Fibroblast of lung (primary cell): Measurements from ENCODE around the gene PARP8. TPM values are rescaled to one million over a fixed set of nuclear protein-coding genes. Genes with fewer than 3 reads are reported as not detected.
"Not testable (repeated sequence)": the region's sequence is repeated elsewhere in the genome, so short reads cannot be mapped to it uniquely, and the experiment has no call there.

Source experiments
- DNase-seq, 2 donors: peaks; one replicate each; pipeline versions ENCODE4 v3.0.0 to v3.0.0-alpha.2; 2010; ENCODE audit warnings: low read depth in 2 of 2
- H2AFZ ChIP-seq: 2 replicates; pipeline ENCODE4 v1.5.1; 2012; ENCODE audit warnings: low read length, control low read depth, inconsistent platforms
- H3K27ac ChIP-seq: 2 replicates; pipeline ENCODE4 v1.5.1; 2011; ENCODE audit warnings: low read length, control low read depth; ENCODE audit not compliant: insufficient read depth
- H3K27me3 ChIP-seq: 2 replicates; pipeline ENCODE4 v1.5.1; 2011; ENCODE audit warnings: mild to moderate bottlenecking, low read length; ENCODE audit not compliant: control insufficient read depth, insufficient read depth
- H3K36me3 ChIP-seq: 2 replicates; pipeline ENCODE4 v1.5.1; 2011; ENCODE audit warnings: low read length; ENCODE audit not compliant: control insufficient read depth, insufficient read depth
- H3K4me1 ChIP-seq: 2 replicates; pipeline ENCODE4 v1.5.1; 2011; ENCODE audit warnings: low read length; ENCODE audit not compliant: control insufficient read depth, insufficient read depth; ENCODE audit errors: extremely low read depth
- H3K4me2 ChIP-seq: 2 replicates; pipeline ENCODE4 v1.5.1; 2011; ENCODE audit warnings: low read length, control low read depth; ENCODE audit not compliant: insufficient read depth; ENCODE audit errors: extremely low read depth
- H3K4me3 ChIP-seq, 4 experiments: fragments of 200-600 bp in 1 of 4; sonication (generic) in 1 of 4; replicated peaks in 1 of 4; 2 replicates each; pipeline ENCODE4 v1.5.1; 2011 to 2016; ENCODE audit warnings: low read length in 4 of 4, low read depth in 3 of 4, mild to moderate bottlenecking in 3 of 4, control low read depth in 2 of 4, inconsistent platforms in 1 of 4, mixed read lengths in 1 of 4; ENCODE audit not compliant: insufficient read depth in 1 of 4; ENCODE audit errors: control extremely low read depth in 1 of 4
- H3K79me2 ChIP-seq: 2 replicates; pipeline ENCODE4 v1.5.1; 2012; ENCODE audit warnings: mild to moderate bottlenecking, low read length, inconsistent platforms; ENCODE audit not compliant: control insufficient read depth, insufficient read depth
- H3K9ac ChIP-seq: 2 replicates; pipeline ENCODE4 v1.5.1; 2011; ENCODE audit warnings: mild to moderate bottlenecking, low read length, control low read depth; ENCODE audit not compliant: insufficient read depth
- H3K9me3 ChIP-seq: 2 replicates; pipeline ENCODE4 v1.5.1; 2012; ENCODE audit warnings: low read depth, low read length; ENCODE audit not compliant: control insufficient read depth, insufficient read depth
- H4K20me1 ChIP-seq: 2 replicates; pipeline ENCODE4 v1.5.1; 2011; ENCODE audit warnings: low read length; ENCODE audit not compliant: control insufficient read depth, insufficient read depth; ENCODE audit errors: extremely low read depth
- EZH2 ChIP-seq: IDR thresholded peaks from 2 replicates; pipeline ENCODE4 v1.5.1; 2012; ENCODE audit warnings: low read length, control low read depth, mild to moderate bottlenecking; ENCODE audit errors: missing control alignments
- polyA plus RNA-seq, 2 donors: library from polyadenylated mRNA; depleted of rRNA in 1 of 2; stranded (reverse) in 1 of 2; unstranded in 1 of 2; fragments of >200 nt; gene quantifications; 2 replicates each; pipeline ENCODE4 v1.2.1, GENCODE V29; 2011 to 2012; ENCODE audit warnings: missing spikeins in 1 of 2
- total RNA-seq: library from RNA; depleted of rRNA; stranded (reverse); fragments of >200 nt; gene quantifications from 2 replicates; pipeline ENCODE4 v1.2.1, GENCODE V29; 2014
- TF ChIP-seq, protein P1 (sequence below), 2 donors: IDR thresholded peaks in 1 of 2; conservative IDR thresholded peaks in 1 of 2; 1 replicate in 1 of 2; 2 replicates in 1 of 2; pipeline ENCODE4 v1.5.1; 2011 to 2012; ENCODE audit warnings: low read length in 2 of 2, control low read depth in 1 of 2, inconsistent platforms in 1 of 2, low read depth in 1 of 2, mild to moderate bottlenecking in 1 of 2

Gene PARP8
- total and polyA plus RNA-seq, 2 donors (not counting 1 experiment from before 2014, with no cell fraction given), result 13.8 to 24.6 TPM

GRCh38 chr5:50667023-50667652 lies 701 bp downstream of the PARP8 start:
- Histone ChIP-seq H3K79me2 (peaks cover 5% of the 10 kb centered on the region), H3K4me3 (peak overlapping the region; percentile 82 to 91 (median 86)), H3K4me1 (no peaks in the 10 kb centered on the region), H3K4me2 (peak overlapping the region; percentile 48), H2AFZ (peak overlapping the region; percentile 80), H3K27ac (peak overlapping the region; percentile 88), H4K20me1 (no peaks in the 10 kb centered on the region), H3K9me3 (no peaks in the 10 kb centered on the region), H3K9ac (peak overlapping the region; percentile 83), H3K27me3 (no peaks in the 10 kb centered on the region), H3K36me3 (no peaks in the 10 kb centered on the region)
- no peak for TF ChIP-seq EZH2
- TF ChIP-seq, protein P1, sequence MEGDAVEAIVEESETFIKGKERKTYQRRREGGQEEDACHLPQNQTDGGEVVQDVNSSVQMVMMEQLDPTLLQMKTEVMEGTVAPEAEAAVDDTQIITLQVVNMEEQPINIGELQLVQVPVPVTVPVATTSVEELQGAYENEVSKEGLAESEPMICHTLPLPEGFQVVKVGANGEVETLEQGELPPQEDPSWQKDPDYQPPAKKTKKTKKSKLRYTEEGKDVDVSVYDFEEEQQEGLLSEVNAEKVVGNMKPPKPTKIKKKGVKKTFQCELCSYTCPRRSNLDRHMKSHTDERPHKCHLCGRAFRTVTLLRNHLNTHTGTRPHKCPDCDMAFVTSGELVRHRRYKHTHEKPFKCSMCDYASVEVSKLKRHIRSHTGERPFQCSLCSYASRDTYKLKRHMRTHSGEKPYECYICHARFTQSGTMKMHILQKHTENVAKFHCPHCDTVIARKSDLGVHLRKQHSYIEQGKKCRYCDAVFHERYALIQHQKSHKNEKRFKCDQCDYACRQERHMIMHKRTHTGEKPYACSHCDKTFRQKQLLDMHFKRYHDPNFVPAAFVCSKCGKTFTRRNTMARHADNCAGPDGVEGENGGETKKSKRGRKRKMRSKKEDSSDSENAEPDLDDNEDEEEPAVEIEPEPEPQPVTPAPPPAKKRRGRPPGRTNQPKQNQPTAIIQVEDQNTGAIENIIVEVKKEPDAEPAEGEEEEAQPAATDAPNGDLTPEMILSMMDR (conservative IDR thresholded peaks at IDR 0.05 in 1 of 2, IDR thresholded peaks at IDR 0.05 in 1 of 2; ENCODE audit: low read depth in 1 of 2, low read length in 2 of 2), result no peak
- peak; percentile 41 to 63 for DNase-seq

- Histone ChIP-seq H3K4me3 (peak overlapping the region; percentile 82 to 91 (median 86)), H4K20me1 (no peaks in the 10 kb centered on the region), H3K79me2 (peaks cover 5% of the 10 kb centered on the region), H3K9me3 (no peaks in the 10 kb centered on the region), H3K4me1 (no peaks in the 10 kb centered on the region), H2AFZ (peak overlapping the region; percentile 80), H3K27me3 (no peaks in the 10 kb centered on the region), H3K27ac (peak overlapping the region; percentile 88), H3K36me3 (no peaks in the 10 kb centered on the region), H3K9ac (peak overlapping the region; percentile 83), H3K4me2 (peak overlapping the region; percentile 75)
- TF ChIP-seq, protein P1 (conservative IDR thresholded peaks at IDR 0.05 in 1 of 2, IDR thresholded peaks at IDR 0.05 in 1 of 2; ENCODE audit: low read depth in 1 of 2, low read length in 2 of 2), result no peak
- no peak for TF ChIP-seq EZH2
- peak; percentile 57 to 63 for DNase-seq
Measured at GRCh38 chr5:50667653-50668595, 1.5 kb downstream of the PARP8 start.

DNA sequence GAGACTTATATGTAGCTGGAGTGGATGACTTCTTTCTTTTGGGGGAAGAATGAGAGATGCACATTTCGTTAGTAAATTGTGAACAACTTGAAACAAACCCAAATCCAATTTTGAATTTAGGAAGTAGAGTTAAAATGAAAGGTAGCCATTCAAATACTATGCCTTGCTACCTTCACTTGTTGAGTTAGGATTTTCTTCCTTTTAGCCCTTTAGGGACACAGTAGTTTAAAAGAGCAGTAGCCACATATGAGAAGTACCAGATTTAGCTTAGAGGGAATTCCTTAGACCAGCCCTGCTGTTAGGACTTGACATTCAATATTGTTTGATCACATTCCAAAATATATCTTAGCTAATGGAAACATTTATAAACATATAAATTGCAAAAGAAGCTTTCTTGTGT lies 2.2 kb downstream of the PARP8 start:
- H3K4me3 ChIP-seq, result peak overlapping the region; percentile 82 to 91 (median 86)
- H3K9me3 ChIP-seq, H3K27ac ChIP-seq, H3K9ac ChIP-seq, H3K27me3 ChIP-seq, H2AFZ ChIP-seq, H3K4me1 ChIP-seq, H3K36me3 ChIP-seq, H4K20me1 ChIP-seq, DNase-seq, H3K79me2 ChIP-seq: not testable (repeated sequence)
- peak overlapping the region; percentile 68 for H3K4me2 ChIP-seq
